GM23338 (cell line): Measurements from ENCODE around the gene LRRC51. TPM values are rescaled to one million over a fixed set of nuclear protein-coding genes. Genes with fewer than 3 reads are reported as not detected.

ENCODE experiments used
- ATAC-seq: fragments of 200-7000 bp; cut with Tn5 transposase; 3 replicates; pipeline ENCODE4 v1.9.1; 2020
- DNase-seq: peaks from one replicate; pipeline ENCODE4 v3.0.0-alpha.2; 2015; ENCODE audit warnings: low spot score
- H2AFZ ChIP-seq: fragments of 200-600 bp; sonication (generic); 2 replicates; pipeline ENCODE4 v1.8.0; 2016; ENCODE audit warnings: antibody characterized with exemption, mild to moderate bottlenecking, moderate library complexity
- H3F3A ChIP-seq: fragments of 200-600 bp; sonication (generic); replicated peaks from 2 replicates; pipeline ENCODE4 v1.8.0; 2017; ENCODE audit warnings: antibody characterized with exemption, mixed run types, low read depth
- H3K27ac ChIP-seq: fragments of 200-600 bp; sonication (generic); 2 replicates; pipeline ENCODE4 v1.6.1; 2016; ENCODE audit warnings: low read depth
- H3K27me3 ChIP-seq: fragments of 200-600 bp; sonication (generic); 2 replicates; pipeline ENCODE4 v1.8.0; 2016; ENCODE audit warnings: mild to moderate bottlenecking, mixed run types, moderate library complexity; ENCODE audit not compliant: insufficient read depth
- H3K36me3 ChIP-seq: fragments of 200-600 bp; sonication (generic); 2 replicates; pipeline ENCODE4 v1.8.0; 2016; ENCODE audit warnings: mild to moderate bottlenecking; ENCODE audit not compliant: insufficient read depth
- H3K4me1 ChIP-seq: fragments of 200-600 bp; sonication (generic); 2 replicates; pipeline ENCODE4 v1.8.0; 2016; ENCODE audit warnings: mild to moderate bottlenecking, moderate library complexity; ENCODE audit not compliant: insufficient read depth
- H3K4me2 ChIP-seq: fragments of 200-600 bp; sonication (generic); 2 replicates; pipeline ENCODE4 v1.7.1; 2017; ENCODE audit warnings: mixed run types
- H3K4me3 ChIP-seq: fragments of 200-600 bp; sonication (generic); 2 replicates; pipeline ENCODE4 v1.6.1; 2016; ENCODE audit warnings: mixed run types
- H3K79me2 ChIP-seq: fragments of 200-600 bp; sonication (generic); replicated peaks from 2 replicates; pipeline ENCODE4 v1.8.0; 2017; ENCODE audit warnings: mild to moderate bottlenecking; ENCODE audit not compliant: insufficient read depth
- H3K9me2 ChIP-seq: fragments of 200-600 bp; sonication (generic); 2 replicates; pipeline ENCODE4 v1.8.0; 2017; ENCODE audit not compliant: insufficient read depth
- H4K20me1 ChIP-seq: fragments of 200-600 bp; sonication (generic); replicated peaks from 2 replicates; pipeline ENCODE4 v1.8.0; 2017; ENCODE audit warnings: mild to moderate bottlenecking; ENCODE audit not compliant: insufficient read depth
- H3K27ac Mint-ChIP-seq: 2 replicates; pipeline ENCODE4 v1.8.0; 2020; ENCODE audit warnings: inconsistent platforms, mild to moderate bottlenecking, moderate library complexity, mixed read lengths
- H3K27me3 Mint-ChIP-seq: 3 replicates; pipeline ENCODE4 v1.8.0; 2022; ENCODE audit warnings: low read depth, mild to moderate bottlenecking, moderate library complexity, mixed read lengths, inconsistent platforms; ENCODE audit not compliant: insufficient read depth, poor library complexity
- H3K36me3 Mint-ChIP-seq: 3 replicates; pipeline ENCODE4 v1.8.0; 2021; ENCODE audit warnings: low read depth, mild to moderate bottlenecking, inconsistent platforms, moderate library complexity, mixed read lengths
- H3K4me1 Mint-ChIP-seq: 3 replicates; pipeline ENCODE4 v1.8.0; 2020; ENCODE audit warnings: mild to moderate bottlenecking, inconsistent platforms, mixed read lengths
- H3K4me3 Mint-ChIP-seq: 3 replicates; pipeline ENCODE4 v1.8.0; 2021; ENCODE audit warnings: moderate library complexity, mild to moderate bottlenecking, inconsistent platforms, mixed read lengths
- H3K9me3 Mint-ChIP-seq: 3 replicates; pipeline ENCODE4 v1.8.0; 2020; ENCODE audit warnings: moderate library complexity, mild to moderate bottlenecking, inconsistent platforms, mixed read lengths
- CREB1 ChIP-seq: fragments of 250-450 bp; sonication (Bioruptor Pico); IDR thresholded peaks from 2 replicates; pipeline ENCODE4 v1.5.0; 2020; ENCODE audit warnings: low read depth, mild to moderate bottlenecking, moderate library complexity
- ETS1 ChIP-seq: IDR thresholded peaks from 2 replicates; pipeline ENCODE4 v1.6.1; 2016; ENCODE audit warnings: antibody characterized with exemption
- EZH2 ChIP-seq: fragments of 200-600 bp; sonication (generic); IDR thresholded peaks from one replicate; pipeline ENCODE4 v1.8.0; 2017; ENCODE audit warnings: antibody characterized with exemption, mild to moderate bottlenecking, low read depth; ENCODE audit not compliant: unreplicated experiment
- EZH2phosphoT487 ChIP-seq: fragments of 200-600 bp; sonication (generic); IDR thresholded peaks from one replicate; pipeline ENCODE4 v1.8.1; 2018; ENCODE audit warnings: antibody characterized with exemption; ENCODE audit not compliant: unreplicated experiment
- JUNB ChIP-seq: IDR thresholded peaks from one replicate; pipeline ENCODE4 v1.6.1; 2016; ENCODE audit warnings: antibody characterized with exemption; ENCODE audit not compliant: unreplicated experiment
- NANOG ChIP-seq: IDR thresholded peaks from 2 replicates; pipeline ENCODE4 v1.6.1; 2016; ENCODE audit warnings: antibody characterized with exemption, borderline replicate concordance
- POLR2AphosphoS5 ChIP-seq: IDR thresholded peaks from 2 replicates; pipeline ENCODE4 v1.6.1; 2016; ENCODE audit warnings: antibody characterized with exemption, low read depth
- REST ChIP-seq: IDR thresholded peaks from one replicate; pipeline ENCODE4 v1.6.1; 2018; ENCODE audit warnings: antibody characterized with exemption; ENCODE audit not compliant: unreplicated experiment
- STAT1 ChIP-seq: IDR thresholded peaks from one replicate; pipeline ENCODE4 v1.6.1; 2016; ENCODE audit warnings: antibody characterized with exemption; ENCODE audit not compliant: unreplicated experiment
- ZNF114 ChIP-seq: fragments of 250-450 bp; sonication (Bioruptor Pico); IDR thresholded peaks from 2 replicates; pipeline ENCODE4 v1.5.0; 2020; ENCODE audit warnings: mild to moderate bottlenecking, moderate library complexity
- ZNF331 ChIP-seq: fragments of 250-450 bp; sonication (Bioruptor Pico); IDR thresholded peaks from 2 replicates; pipeline ENCODE4 v1.5.0; 2020; ENCODE audit warnings: low read depth, mild to moderate bottlenecking, moderate library complexity
- ZNF462 ChIP-seq: fragments of 250-450 bp; sonication (Bioruptor Pico); IDR thresholded peaks from 2 replicates; pipeline ENCODE4 v1.5.0; 2020; ENCODE audit warnings: mild to moderate bottlenecking, moderate library complexity
- polyA plus RNA-seq: library from polyadenylated mRNA; unstranded; fragments of >200 nt; fragmentation: Nextera tagmentation; extraction: Ambion mirVana; gene quantifications from 2 replicates; pipeline ENCODE4 v1.2.1, GENCODE V29; 2016
- total RNA-seq: library from RNA; depleted of rRNA; stranded (reverse); fragments of >200 nt; shearing (Covaris generic); gene quantifications from 2 replicates; pipeline ENCODE4 v1.2.3, GENCODE V29; 2014
- TF ChIP-seq, protein P1 (sequence below), 2 experiments: fragments of 200-600 bp in 1 of 2; sonication (generic) in 1 of 2; conservative IDR thresholded peaks; 2 replicates each; pipeline versions ENCODE4 v1.5.1 to v1.6.1; 2016 to 2017; ENCODE audit warnings: antibody characterized with exemption in 2 of 2, low read depth in 2 of 2, mild to moderate bottlenecking in 2 of 2, moderate library complexity in 1 of 2

Gene LRRC51
- total and polyA plus RNA-seq, 2 experiments from 2014 or later, result 3.6 to 4.2 TPM

DNA sequence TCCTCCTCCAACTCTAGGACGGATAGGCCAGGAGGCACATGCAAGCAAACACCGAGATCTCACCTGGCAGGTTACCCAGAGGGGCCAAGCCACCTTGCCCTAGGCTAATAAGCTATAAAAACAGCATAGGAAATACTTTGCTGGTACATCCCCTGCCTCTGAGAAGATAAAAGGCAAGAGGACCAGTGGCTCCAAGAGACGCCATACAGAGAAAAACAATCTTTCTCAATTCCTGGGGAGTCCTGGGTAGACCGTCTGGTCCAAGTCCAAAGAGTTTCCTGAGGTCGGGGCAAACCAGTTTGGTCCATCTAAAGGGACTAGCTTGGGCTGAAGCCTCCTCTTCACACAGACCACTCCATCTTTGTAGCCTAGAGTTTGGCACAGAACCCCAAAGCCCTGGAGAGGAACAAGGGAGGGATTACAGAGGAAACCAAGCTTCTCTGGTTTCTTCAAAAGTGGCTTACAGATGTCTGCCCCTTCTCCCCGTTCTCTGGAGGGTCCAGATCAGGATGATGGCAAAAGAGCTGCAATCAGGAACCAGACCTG is 40.7 kb upstream of the LRRC51 start:
- Histone ChIP-seq H3K4me3 (peak overlapping the region; percentile 51; the same call in 1 of the 2 replicates), H3K4me1 (peaks cover 41% of the 10 kb centered on the region), H3K27ac (peak overlapping the region; percentile 81), H3K27me3 (no peaks in the 10 kb centered on the region), H4K20me1 (peaks cover 5% of the 10 kb centered on the region; the same call in 1 of the 2 replicates), H2AFZ (no peak overlapping the region), H3K36me3 (no peaks in the 10 kb centered on the region; the same call in 1 of the 2 replicates), H3K79me2 (peaks cover 77% of the 10 kb centered on the region), H3K9me2 (no peaks in the 10 kb centered on the region), H3K4me2 (peak overlapping the region; percentile 71), H3F3A (peaks cover 5% of the 10 kb centered on the region)
- Mint-ChIP-seq H3K27ac (no peak overlapping the region), H3K36me3 (peaks cover 12% of the 10 kb centered on the region), H3K9me3 (no peaks in the 10 kb centered on the region), H3K4me3 (no peak overlapping the region), H3K4me1 (peaks cover 8% of the 10 kb centered on the region), H3K27me3 (peaks cover 4% of the 10 kb centered on the region)
- ATAC-seq, result no peak
- DNase-seq, result no peak
- TF ChIP-seq REST (no peak), STAT1 (no peak), EZH2phosphoT487 (no peak), POLR2AphosphoS5 (no peak), ZNF331 (CRISPR knock-in tag) (no peak), JUNB (no peak), NANOG (no peak), CREB1 (no peak), ETS1 (no peak), ZNF114 (CRISPR knock-in tag) (no peak), ZNF462 (no peak), EZH2 (no peak)
- TF ChIP-seq, protein P1, sequence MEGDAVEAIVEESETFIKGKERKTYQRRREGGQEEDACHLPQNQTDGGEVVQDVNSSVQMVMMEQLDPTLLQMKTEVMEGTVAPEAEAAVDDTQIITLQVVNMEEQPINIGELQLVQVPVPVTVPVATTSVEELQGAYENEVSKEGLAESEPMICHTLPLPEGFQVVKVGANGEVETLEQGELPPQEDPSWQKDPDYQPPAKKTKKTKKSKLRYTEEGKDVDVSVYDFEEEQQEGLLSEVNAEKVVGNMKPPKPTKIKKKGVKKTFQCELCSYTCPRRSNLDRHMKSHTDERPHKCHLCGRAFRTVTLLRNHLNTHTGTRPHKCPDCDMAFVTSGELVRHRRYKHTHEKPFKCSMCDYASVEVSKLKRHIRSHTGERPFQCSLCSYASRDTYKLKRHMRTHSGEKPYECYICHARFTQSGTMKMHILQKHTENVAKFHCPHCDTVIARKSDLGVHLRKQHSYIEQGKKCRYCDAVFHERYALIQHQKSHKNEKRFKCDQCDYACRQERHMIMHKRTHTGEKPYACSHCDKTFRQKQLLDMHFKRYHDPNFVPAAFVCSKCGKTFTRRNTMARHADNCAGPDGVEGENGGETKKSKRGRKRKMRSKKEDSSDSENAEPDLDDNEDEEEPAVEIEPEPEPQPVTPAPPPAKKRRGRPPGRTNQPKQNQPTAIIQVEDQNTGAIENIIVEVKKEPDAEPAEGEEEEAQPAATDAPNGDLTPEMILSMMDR (conservative IDR thresholded peaks at IDR 0.05; ENCODE audit: low read depth in 2 of 2), result no peak
